ENCODE results near the gene PRELID1. TPM values are rescaled to one million over a fixed set of nuclear protein-coding genes. Genes with fewer than 3 reads are reported as not detected.
A peak's percentile ranks its signal among the peaks of the same experiment; 100 is the strongest.

Gene PRELID1
- total and polyA plus RNA-seq, 4 donors = 43.3 to 236 (median 133) TPM

DNA sequence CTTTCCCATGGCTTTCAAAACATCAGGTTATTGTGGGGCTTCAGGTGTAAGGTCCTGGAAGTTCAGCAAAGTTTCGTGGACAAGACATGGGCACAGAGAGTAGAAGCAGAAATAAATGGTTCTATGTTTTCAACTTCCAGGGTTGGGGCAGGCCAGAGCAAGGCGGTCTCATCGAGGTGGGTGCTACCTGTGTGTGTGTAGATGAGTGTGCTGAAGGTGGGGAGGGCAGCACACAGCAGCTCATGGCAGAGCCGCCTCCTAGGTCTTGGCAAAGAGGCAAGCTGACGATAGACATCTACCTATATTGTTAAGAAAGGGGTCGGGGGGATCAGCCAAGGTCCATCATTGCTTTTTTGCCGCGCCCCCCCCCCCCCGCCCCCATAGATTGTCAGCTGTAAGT, 3.9 kb upstream of the PRELID1 start:
- DNase-seq = no peak
- Histone ChIP-seq H3K9ac (ENCODE audit: insufficient read depth in 1 of 2, low read length in 2 of 2) (no peak overlapping the region), H3K4me3 (no peak overlapping the region), H3K27me3 (ENCODE audit: control insufficient read depth in 3 of 3, insufficient read depth in 3 of 3, low read length in 2 of 3) (no peaks in the 10 kb centered on the region), H3K9me3 (ENCODE audit: control insufficient read depth in 4 of 4, insufficient read depth in 3 of 4, low read length in 3 of 4) (no peaks in the 10 kb centered on the region), H3K36me3 (ENCODE audit: control insufficient read depth in 4 of 4, insufficient read depth in 4 of 4, low read length in 4 of 4) (peaks cover 4 to 26% (median 17%) of the 10 kb centered on the region in 4 donors), H3K4me1 (ENCODE audit: control insufficient read depth in 5 of 5, insufficient read depth in 5 of 5, low read length in 5 of 5) (peaks cover 0 to 30% (median 18%) of the 10 kb centered on the region in 5 donors), H3K27ac (ENCODE audit: low read depth in 1 of 2, low read length in 1 of 2) (peak overlapping the region in 1 of 2 donors; percentile 85)
- TF ChIP-seq, protein P1, sequence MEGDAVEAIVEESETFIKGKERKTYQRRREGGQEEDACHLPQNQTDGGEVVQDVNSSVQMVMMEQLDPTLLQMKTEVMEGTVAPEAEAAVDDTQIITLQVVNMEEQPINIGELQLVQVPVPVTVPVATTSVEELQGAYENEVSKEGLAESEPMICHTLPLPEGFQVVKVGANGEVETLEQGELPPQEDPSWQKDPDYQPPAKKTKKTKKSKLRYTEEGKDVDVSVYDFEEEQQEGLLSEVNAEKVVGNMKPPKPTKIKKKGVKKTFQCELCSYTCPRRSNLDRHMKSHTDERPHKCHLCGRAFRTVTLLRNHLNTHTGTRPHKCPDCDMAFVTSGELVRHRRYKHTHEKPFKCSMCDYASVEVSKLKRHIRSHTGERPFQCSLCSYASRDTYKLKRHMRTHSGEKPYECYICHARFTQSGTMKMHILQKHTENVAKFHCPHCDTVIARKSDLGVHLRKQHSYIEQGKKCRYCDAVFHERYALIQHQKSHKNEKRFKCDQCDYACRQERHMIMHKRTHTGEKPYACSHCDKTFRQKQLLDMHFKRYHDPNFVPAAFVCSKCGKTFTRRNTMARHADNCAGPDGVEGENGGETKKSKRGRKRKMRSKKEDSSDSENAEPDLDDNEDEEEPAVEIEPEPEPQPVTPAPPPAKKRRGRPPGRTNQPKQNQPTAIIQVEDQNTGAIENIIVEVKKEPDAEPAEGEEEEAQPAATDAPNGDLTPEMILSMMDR (IDR thresholded peaks at IDR 0.05; ENCODE audit: control extremely low read depth, extremely low read depth) = no peak
- ATAC-seq (ENCODE audit: insufficient read depth, low FRiP score) = no peak
- WGBS, 2 donors = 60 to 76% methylated on average over 9 of the region's 9 CpGs

GRCh38 chr5:177300236-177300880, 3.2 kb upstream of the PRELID1 start:
- Histone ChIP-seq H3K27me3 (ENCODE audit: control insufficient read depth in 3 of 3, insufficient read depth in 3 of 3, low read length in 2 of 3) (no peaks in the 10 kb centered on the region), H3K9ac (ENCODE audit: insufficient read depth in 1 of 2, low read length in 2 of 2) (no peak overlapping the region), H3K4me3 (no peak overlapping the region), H3K36me3 (ENCODE audit: control insufficient read depth in 4 of 4, insufficient read depth in 4 of 4, low read length in 4 of 4) (peaks cover 4 to 22% (median 13%) of the 10 kb centered on the region in 4 donors), H3K9me3 (ENCODE audit: control insufficient read depth in 4 of 4, insufficient read depth in 3 of 4, low read length in 3 of 4) (no peaks in the 10 kb centered on the region), H3K4me1 (ENCODE audit: control insufficient read depth in 5 of 5, insufficient read depth in 5 of 5, low read length in 5 of 5) (peaks cover 0 to 34% (median 18%) of the 10 kb centered on the region in 5 donors), H3K27ac (ENCODE audit: low read depth in 1 of 2, low read length in 1 of 2) (peak overlapping the region in 1 of 2 donors; percentile 81)
- TF ChIP-seq, protein P1 (IDR thresholded peaks at IDR 0.05; ENCODE audit: control extremely low read depth, extremely low read depth) = no peak
- DNase-seq (peak; percentile 59 to 81 (median 77)), ATAC-seq (ENCODE audit: insufficient read depth, low FRiP score) (peak; percentile 24)
- WGBS, 2 donors = 11 to 29% methylated on average over 4 of the region's 4 CpGs

DNA sequence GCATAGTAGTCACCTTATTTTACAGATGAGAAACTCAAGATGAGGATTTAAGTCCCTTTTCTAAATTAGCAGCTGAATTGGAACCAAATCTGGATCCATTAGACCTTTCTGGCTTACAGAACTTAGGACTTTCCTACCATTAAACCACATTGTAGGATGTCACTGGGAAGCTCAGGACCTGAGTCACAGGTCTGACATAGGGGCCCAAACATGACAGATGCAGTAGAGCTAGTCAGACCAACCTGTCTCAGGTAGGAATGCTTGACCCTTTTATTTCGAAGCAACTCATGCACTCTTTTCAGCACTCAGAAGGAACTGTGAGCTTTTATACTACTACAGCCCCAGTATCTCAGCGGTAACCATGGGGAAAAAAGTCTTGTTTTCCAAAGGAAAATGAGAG, 2.6 kb upstream of the PRELID1 start:
- H3K27ac ChIP-seq (ENCODE audit: low read depth in 1 of 2, low read length in 1 of 2) = peak overlapping the region in 1 of 2 donors; percentile 80
- H3K4me1 ChIP-seq (ENCODE audit: control insufficient read depth in 5 of 5, insufficient read depth in 5 of 5, low read length in 5 of 5) = peaks cover 0 to 36% (median 18%) of the 10 kb centered on the region in 5 donors
- no peak overlapping the region for H3K4me3 ChIP-seq
- 81 to 96% methylated on average over 2 of the region's 2 CpGs for WGBS, 2 donors
- TF ChIP-seq, protein P1 (IDR thresholded peaks at IDR 0.05; ENCODE audit: control extremely low read depth, extremely low read depth) = no peak
- H3K9me3 ChIP-seq (ENCODE audit: control insufficient read depth in 4 of 4, insufficient read depth in 3 of 4, low read length in 3 of 4) = no peaks in the 10 kb centered on the region
- ATAC-seq (ENCODE audit: insufficient read depth, low FRiP score) (no peak), DNase-seq (no peak)
- no peaks in the 10 kb centered on the region for H3K27me3 ChIP-seq (ENCODE audit: control insufficient read depth in 3 of 3, insufficient read depth in 3 of 3, low read length in 2 of 3)
- no peak overlapping the region for H3K9ac ChIP-seq (ENCODE audit: insufficient read depth in 1 of 2, low read length in 2 of 2)
- H3K36me3 ChIP-seq (ENCODE audit: control insufficient read depth in 4 of 4, insufficient read depth in 4 of 4, low read length in 4 of 4) = peaks cover 4 to 21% (median 13%) of the 10 kb centered on the region in 4 donors
